Epithelial cell of esophagus (primary cell): ENCODE data around the gene PTGS1.

Experiments
- DNase-seq: peaks from one replicate; pipeline ENCODE4 v3.0.0; 2010; ENCODE audit warnings: low read depth
- H3K4me3 ChIP-seq: 2 replicates; pipeline ENCODE4 v1.5.1; 2011; ENCODE audit warnings: mild to moderate bottlenecking, low read length, control low read depth
- CTCF ChIP-seq: IDR thresholded peaks from 2 replicates; pipeline ENCODE4 v1.5.1; 2011; ENCODE audit warnings: low read depth, mild to moderate bottlenecking, low read length, control low read depth, inconsistent platforms; ENCODE audit not compliant: insufficient read depth; ENCODE audit errors: missing control alignments

Gene PTGS1

GRCh38 chr9:122426723-122427122, 55.9 kb downstream of the PTGS1 start:
- no peak overlapping the region for H3K4me3 ChIP-seq
- no peak for TF ChIP-seq CTCF
- DNase-seq: no peak

GRCh38 chr9:122442568-122442967, 71.7 kb downstream of the PTGS1 start:
- no peak overlapping the region for H3K4me3 ChIP-seq
- TF ChIP-seq CTCF: no peak
- no peak for DNase-seq

GRCh38 chr9:122444041-122444733, 73.4 kb downstream of the PTGS1 start:
- TF ChIP-seq CTCF: no peak
- no peak for DNase-seq
- no peak overlapping the region for H3K4me3 ChIP-seq
